Measurements from ENCODE around the gene KATNB1. TPM values are rescaled to one million over a fixed set of nuclear protein-coding genes. Genes with fewer than 3 reads are reported as not detected.
"Not testable (repeated sequence)": the region's sequence is repeated elsewhere in the genome, so short reads cannot be mapped to it uniquely, and the experiment has no call there.

The KATNB1 gene
- total RNA-seq, 2 experiments from 2014 or later, result 23.1 to 31.7 TPM

DNA sequence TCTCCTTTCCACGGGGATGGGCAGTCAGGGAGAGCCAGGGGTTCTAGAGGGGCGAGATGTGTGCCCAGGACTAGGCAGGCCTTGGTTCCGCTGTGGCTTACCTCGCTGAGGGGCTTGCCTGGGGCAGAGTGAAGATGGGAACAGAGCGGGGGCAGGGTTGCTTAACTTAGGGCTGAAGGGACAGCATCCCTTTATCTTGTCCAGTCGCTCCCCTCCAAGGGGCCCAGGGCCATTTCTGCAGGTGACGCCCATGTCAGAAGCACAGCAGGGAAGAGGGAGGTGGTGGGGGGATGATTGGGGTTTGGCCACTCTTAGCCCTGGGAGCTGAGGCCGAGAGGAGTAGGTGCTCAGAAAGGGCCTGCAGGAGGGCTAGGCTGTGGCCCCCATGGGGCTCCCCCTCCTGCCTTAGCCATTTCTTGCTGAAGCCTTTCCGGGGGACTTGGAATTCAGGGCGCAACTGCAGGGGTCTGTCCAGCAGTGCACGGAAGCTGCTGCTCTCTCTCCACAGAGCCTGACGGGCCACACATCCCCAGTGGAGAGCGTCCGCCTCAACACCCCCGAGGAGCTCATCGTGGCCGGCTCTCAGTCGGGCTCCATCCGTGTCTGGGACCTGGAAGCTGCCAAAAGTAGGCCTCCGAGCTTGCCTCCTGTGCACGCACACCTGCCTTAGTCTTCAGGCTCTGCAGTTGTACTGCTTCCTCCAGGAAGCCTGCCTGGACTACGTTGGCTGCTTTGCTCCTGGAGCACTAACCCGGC lies 8.5 kb downstream of the KATNB1 start:
- POLR2A ChIA-PET, result no interaction called here
- no peak for DNase-seq
- Mint-ChIP-seq H3K27me3 (no peaks in the 10 kb centered on the region), H3K27ac (no peak overlapping the region), H3K4me1 (no peaks in the 10 kb centered on the region), H3K9me3 (no peaks in the 10 kb centered on the region), H3K36me3 (ENCODE audit: low read depth) (no peaks in the 10 kb centered on the region), H3K4me3 (no peak overlapping the region)
- CTCF ChIA-PET, result interaction anchor here (1.5 kb wide), 1 partner anchor 9 kb away, joined by 4 read pairs; the partner anchor contains the start of gene KATNB1

DNA sequence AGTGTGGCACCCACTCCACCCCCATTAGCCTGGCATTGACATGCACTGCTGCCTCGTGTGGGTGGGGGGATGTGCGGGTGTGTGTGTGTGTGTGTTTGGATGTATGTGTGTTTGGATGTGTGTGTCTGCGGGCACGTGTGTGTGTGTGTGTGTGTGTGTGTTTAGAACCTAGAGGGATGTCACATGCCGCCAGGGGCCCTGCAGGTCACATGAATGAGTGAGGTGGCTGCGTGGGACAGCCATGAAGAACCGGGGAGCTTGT lies 9.0 kb downstream of the KATNB1 start:
- DNase-seq, result no peak
- ChIA-PET CTCF (interaction anchor here (1.5 kb wide), 1 partner anchor 9 kb away, joined by 4 read pairs; the partner anchor contains the start of gene KATNB1), POLR2A (no interaction called here)
- Mint-ChIP-seq H3K4me3 (no peak overlapping the region), H3K4me1 (no peaks in the 10 kb centered on the region), H3K36me3 (ENCODE audit: low read depth) (no peaks in the 10 kb centered on the region), H3K9me3 (no peaks in the 10 kb centered on the region), H3K27me3 (no peaks in the 10 kb centered on the region), H3K27ac (no peak overlapping the region)

DNA sequence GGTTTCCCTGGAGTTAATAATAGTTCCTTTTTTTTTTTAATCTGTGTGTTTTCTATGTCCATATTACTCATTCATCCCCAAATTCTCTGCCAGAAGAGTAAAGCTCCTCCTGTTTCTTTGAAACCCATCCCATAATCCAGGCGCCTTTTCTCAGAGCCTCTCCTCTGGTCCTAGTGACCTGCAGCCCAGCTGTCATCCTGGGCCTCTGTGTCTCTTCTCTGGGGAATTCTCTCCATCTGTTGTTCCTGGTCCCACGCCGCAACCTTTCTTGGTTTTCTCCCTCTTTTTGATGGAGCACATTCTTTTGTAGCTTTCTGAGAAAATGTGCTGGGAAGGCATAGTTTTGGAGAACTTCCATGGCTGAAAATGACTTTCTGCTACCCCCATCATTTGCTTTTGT lies 10.2 kb downstream of the KATNB1 start:
- no peak overlapping the region for H3K27ac Mint-ChIP-seq
- CTCF ChIA-PET, result interaction anchor here (0.6 to 2.2 kb wide), 3 partner anchors 10 to 61 kb away, joined by 3 to 5 read pairs (median 3); partner anchors contain the start of gene KATNB1
- no peak overlapping the region for H3K4me3 Mint-ChIP-seq
- H3K36me3 Mint-ChIP-seq (ENCODE audit: low read depth), result no peaks in the 10 kb centered on the region
- H3K4me1 Mint-ChIP-seq, result no peaks in the 10 kb centered on the region
- H3K27me3 Mint-ChIP-seq, result no peaks in the 10 kb centered on the region
- POLR2A ChIA-PET, result no interaction called here
- no peak for DNase-seq
- H3K9me3 Mint-ChIP-seq, result no peaks in the 10 kb centered on the region

DNA sequence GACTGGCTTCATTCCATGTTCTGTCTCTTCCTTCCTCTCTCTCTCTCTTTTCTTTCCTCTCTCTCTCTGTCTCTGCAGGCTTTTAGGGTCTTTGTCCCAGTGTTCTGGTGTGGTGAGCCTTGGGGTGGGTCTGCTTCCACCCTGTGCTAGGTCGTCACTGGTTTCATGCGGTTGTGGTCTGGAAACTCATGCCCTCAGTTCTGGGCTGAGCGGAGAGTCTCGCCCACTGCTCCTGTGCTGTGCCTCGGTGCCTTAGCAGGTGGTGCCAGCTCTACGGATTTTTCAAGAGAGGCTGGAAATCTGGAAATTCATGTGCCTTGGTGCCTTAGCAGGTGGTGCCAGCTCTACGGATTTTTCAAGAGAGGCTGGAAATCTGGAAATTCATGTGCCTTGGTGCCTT lies 10.7 kb downstream of the KATNB1 start:
- POLR2A ChIA-PET; H3K36me3 Mint-ChIP-seq (ENCODE audit: low read depth); H3K4me1 Mint-ChIP-seq; H3K9me3 Mint-ChIP-seq; H3K27me3 Mint-ChIP-seq; H3K27ac Mint-ChIP-seq; DNase-seq; H3K4me3 Mint-ChIP-seq: not testable (repeated sequence)
- CTCF ChIA-PET, result interaction anchor here (1.1 to 2.2 kb wide), 2 partner anchors 11 to 12 kb away, joined by 3 to 5 read pairs; partner anchors contain the start of gene KATNB1

DNA sequence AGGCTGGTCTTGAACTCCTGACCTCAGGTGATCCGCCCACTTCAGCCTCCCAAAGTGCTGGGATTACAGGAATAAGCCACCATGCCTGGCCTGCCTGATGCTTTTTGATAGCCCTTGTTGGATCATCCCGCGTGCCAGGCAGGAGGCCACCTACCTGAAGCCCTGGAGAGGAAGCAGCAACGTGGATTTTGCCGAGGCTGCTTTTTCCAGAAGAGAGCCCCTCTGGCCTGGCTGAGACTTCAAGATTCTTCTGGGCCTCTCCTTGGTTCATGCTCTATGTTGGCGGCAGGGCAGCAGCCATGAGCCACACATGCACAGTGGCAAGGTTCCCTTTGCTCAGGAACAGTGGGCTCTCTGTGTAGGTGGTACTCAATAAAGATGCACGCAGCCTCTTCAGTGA lies 11.5 kb downstream of the KATNB1 start:
- H3K27ac Mint-ChIP-seq, result no peak overlapping the region
- no peaks in the 10 kb centered on the region for H3K4me1 Mint-ChIP-seq
- no peaks in the 10 kb centered on the region for H3K36me3 Mint-ChIP-seq (ENCODE audit: low read depth)
- no peak for DNase-seq
- no peaks in the 10 kb centered on the region for H3K9me3 Mint-ChIP-seq
- ChIA-PET CTCF (interaction anchor here (2.2 kb wide), 1 partner anchor 11 kb away, joined by 5 read pairs; no protein-coding TSS in a partner anchor), POLR2A (no interaction called here)
- no peaks in the 10 kb centered on the region for H3K27me3 Mint-ChIP-seq
- H3K4me3 Mint-ChIP-seq, result no peak overlapping the region

DNA sequence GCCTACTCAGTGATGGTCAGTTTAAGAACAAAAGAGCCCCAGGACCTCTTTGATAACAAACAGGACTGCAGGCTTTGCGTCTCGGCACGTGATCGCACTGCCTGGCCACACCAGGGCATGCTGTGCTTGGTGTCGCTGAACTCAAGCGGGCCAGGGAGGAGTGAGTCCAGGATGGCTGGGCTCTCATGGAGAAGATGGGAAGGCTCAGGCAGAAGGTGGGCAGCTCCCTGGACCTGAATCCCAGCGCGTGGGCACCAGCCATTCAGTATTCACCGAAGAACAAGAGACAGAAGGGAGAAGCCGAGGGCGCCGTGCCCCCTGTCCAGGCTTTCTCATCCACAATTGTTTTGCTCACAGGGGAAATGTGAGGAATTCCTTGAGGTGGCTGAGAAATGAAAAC lies 11.9 kb downstream of the KATNB1 start:
- no peak for DNase-seq

DNA sequence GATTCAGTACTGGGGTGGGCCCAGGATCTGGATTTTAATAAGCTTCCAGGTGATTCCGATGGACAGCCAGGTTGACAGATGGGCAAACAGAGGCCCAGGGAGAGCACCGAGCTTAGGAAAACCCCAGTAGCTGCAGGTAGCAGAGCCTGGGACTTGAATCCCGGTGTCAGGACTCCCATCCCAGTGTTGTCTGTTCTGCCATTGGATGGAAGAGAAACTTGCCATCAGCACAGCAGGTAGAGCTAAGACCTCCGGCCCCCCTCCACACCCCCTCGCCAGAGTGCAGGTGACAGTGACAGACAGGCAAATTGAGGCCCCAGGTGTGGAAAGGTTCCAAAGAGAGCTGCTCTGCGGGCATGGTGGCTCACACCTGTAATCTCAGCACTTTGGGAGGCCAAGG lies 12.4 kb downstream of the KATNB1 start:
- no peaks in the 10 kb centered on the region for H3K36me3 Mint-ChIP-seq (ENCODE audit: low read depth)
- CTCF ChIA-PET, result interaction anchor here (0.5 to 1.7 kb wide), 4 partner anchors 12 to 322 kb away, joined by 3 to 6 read pairs (median 3); no protein-coding TSS in a partner anchor
- no peaks in the 10 kb centered on the region for H3K9me3 Mint-ChIP-seq
- no peaks in the 10 kb centered on the region for H3K4me1 Mint-ChIP-seq
- POLR2A ChIA-PET, result no interaction called here
- no peak overlapping the region for H3K4me3 Mint-ChIP-seq
- no peaks in the 10 kb centered on the region for H3K27me3 Mint-ChIP-seq
- no peak overlapping the region for H3K27ac Mint-ChIP-seq
- no peak for DNase-seq

More for the DNA sequence above, 11.9 kb downstream of the KATNB1 start:
- ChIA-PET POLR2A (no interaction called here), CTCF (interaction anchor here (0.5 to 2.2 kb wide), 5 partner anchors 11 to 322 kb away, joined by 3 to 6 read pairs (median 3); no protein-coding TSS in a partner anchor)
- no peaks in the 10 kb centered on the region for H3K9me3 Mint-ChIP-seq
- no peak overlapping the region for H3K4me3 Mint-ChIP-seq
- H3K27me3 Mint-ChIP-seq, result no peaks in the 10 kb centered on the region
- no peaks in the 10 kb centered on the region for H3K4me1 Mint-ChIP-seq
- no peak overlapping the region for H3K27ac Mint-ChIP-seq
- H3K36me3 Mint-ChIP-seq (ENCODE audit: low read depth), result no peaks in the 10 kb centered on the region

DNA sequence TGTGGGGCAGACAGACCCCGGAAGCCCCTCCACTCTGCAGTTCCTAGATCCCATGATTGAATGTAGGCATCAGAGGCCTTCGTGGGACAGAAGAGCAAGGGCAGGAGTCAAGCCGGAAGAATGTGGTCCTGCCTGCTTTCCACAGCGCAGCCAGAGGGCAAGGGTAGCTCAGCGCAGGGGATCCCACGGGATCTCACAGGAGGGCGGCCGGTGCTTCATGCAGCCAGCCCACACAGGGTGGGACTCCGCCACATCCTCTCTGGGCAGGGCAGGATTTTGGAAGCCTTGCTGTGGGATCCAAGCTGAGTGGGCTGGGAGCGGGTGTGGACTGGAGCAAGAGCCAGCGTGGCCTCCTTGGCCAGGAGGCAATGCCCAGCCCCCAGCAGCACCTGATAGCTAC lies 13.0 kb downstream of the KATNB1 start:
- no peak for DNase-seq
- CTCF ChIA-PET, result interaction anchor here (1.1 to 1.7 kb wide), 2 partner anchors 12 to 18 kb away, joined by 3 to 6 read pairs; partner anchors contain the start of gene KATNB1
- no peaks in the 10 kb centered on the region for H3K27me3 Mint-ChIP-seq
- no peak overlapping the region for H3K27ac Mint-ChIP-seq
- H3K4me3 Mint-ChIP-seq, result no peak overlapping the region
- no peaks in the 10 kb centered on the region for H3K36me3 Mint-ChIP-seq (ENCODE audit: low read depth)
- POLR2A ChIA-PET, result interaction anchor here (0.6 kb wide), 1 partner anchor 23 kb away, joined by 4 read pairs; no protein-coding TSS in a partner anchor
- no peaks in the 10 kb centered on the region for H3K4me1 Mint-ChIP-seq
- H3K9me3 Mint-ChIP-seq, result no peaks in the 10 kb centered on the region

DNA sequence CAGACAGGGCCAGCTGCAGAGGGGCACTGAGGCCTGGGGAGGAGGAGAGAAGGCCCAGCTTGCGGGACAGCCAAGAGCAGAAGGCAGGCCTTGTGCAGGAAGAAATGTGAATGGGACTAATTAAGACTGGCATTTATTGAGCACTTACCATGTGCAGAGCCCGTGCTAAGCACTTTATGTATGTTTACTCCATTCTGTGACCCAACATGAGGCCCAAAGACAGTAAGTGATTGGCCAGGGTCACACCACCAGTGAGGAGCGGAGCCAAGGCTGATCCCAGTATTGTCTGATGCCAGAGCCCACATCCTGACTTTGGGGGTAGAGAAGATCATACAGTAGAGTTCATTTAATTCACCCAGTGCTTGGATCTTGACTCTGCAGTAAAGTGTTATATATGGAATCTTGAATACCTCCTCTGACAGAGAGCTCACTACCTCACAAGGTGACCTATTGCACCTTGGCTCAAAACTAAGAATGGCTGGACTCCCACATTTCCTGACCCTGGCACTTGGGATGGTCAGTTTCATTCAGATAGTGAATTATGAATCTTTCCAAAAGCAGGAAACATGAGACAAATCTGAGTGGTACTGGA lies 13.6 kb downstream of the KATNB1 start:
- CTCF ChIA-PET, result interaction anchor here (1.1 to 1.7 kb wide), 2 partner anchors 13 to 17 kb away, joined by 3 to 6 read pairs; partner anchors contain the start of gene KATNB1
- no peak for DNase-seq
- H3K27me3 Mint-ChIP-seq, result no peaks in the 10 kb centered on the region
- POLR2A ChIA-PET, result interaction anchor here (0.6 kb wide), 1 partner anchor 23 kb away, joined by 4 read pairs; no protein-coding TSS in a partner anchor
- no peak overlapping the region for H3K4me3 Mint-ChIP-seq
- H3K27ac Mint-ChIP-seq, result no peak overlapping the region
- no peaks in the 10 kb centered on the region for H3K36me3 Mint-ChIP-seq (ENCODE audit: low read depth)
- no peaks in the 10 kb centered on the region for H3K9me3 Mint-ChIP-seq
- H3K4me1 Mint-ChIP-seq, result no peaks in the 10 kb centered on the region

DNA sequence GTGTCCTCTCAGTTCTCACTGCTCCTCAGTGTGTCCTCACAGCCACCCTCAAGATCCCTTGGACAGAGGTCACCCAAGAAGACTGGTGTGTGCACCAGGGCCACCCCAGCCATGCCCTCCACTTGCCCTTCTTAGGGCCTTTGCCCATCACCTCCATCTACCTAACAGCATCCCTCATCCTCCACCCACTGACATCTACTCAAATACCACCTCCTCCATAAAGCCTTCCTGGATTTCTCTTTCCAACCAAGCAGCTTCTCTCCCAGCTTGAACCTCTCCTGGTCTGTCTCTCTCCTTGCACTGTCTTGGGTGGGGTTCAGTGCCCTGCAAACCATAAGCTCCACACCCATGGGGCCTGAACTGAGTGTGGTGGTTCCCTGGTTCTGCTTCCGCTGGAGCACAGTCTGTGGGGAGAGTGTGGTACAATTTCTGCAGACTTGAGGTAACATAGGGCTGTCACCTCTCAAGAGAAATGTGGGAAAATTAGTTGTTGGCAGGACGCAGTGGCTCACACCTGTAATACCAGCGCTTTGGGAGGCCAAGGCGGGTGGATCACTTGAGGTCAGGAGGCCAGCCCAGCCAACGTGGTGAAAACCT lies 14.4 kb downstream of the KATNB1 start:
- CTCF ChIA-PET, result no interaction called here
- no peaks in the 10 kb centered on the region for H3K36me3 Mint-ChIP-seq (ENCODE audit: low read depth)
- POLR2A ChIA-PET, result no interaction called here
- no peaks in the 10 kb centered on the region for H3K4me1 Mint-ChIP-seq
- DNase-seq, result no peak
- no peaks in the 10 kb centered on the region for H3K9me3 Mint-ChIP-seq
- H3K4me3 Mint-ChIP-seq, result no peak overlapping the region
- H3K27me3 Mint-ChIP-seq, result no peaks in the 10 kb centered on the region
- H3K27ac Mint-ChIP-seq, result no peak overlapping the region

DNA sequence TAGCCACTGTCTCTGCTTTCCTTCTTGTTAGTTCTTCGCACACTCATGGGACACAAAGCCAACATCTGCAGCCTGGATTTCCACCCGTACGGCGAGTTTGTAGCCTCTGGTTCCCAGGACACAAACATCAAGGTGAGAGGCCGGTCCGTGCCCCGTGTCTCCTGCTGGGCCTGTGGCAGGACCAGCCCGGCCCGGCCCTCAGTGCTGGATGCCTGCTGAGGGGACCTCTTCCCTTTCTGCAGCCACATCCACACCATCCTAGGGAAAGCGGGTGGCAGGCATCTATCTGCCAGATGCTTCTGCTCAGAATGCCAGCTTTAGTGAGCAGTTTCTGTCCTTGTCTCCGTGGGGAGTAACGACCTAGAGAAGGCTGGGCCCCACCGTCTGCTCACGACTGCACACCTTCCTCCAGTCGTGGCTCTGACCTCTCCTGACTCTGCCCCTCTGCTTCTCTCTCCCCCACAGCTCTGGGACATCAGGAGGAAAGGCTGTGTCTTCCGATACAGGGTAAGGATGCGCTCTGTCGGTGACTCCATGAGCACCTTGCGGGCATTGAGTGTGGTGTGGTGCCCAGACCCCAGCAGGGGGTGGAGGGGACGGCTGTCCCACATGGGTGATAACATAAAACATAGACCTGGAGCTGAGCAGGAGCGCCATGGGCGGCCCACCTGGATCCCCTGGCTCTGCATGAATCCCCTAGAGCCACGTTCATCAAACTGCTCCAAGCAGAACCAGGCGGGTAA lies 15.4 kb downstream of the KATNB1 start:
- no peaks in the 10 kb centered on the region for H3K9me3 Mint-ChIP-seq
- H3K27ac Mint-ChIP-seq, result no peak overlapping the region
- no peaks in the 10 kb centered on the region for H3K27me3 Mint-ChIP-seq
- ChIA-PET POLR2A (no interaction called here), CTCF (interaction anchor here (0.6 to 1.2 kb wide), 3 partner anchors 41 to 61 kb away, joined by 3 to 4 read pairs (median 3); no protein-coding TSS in a partner anchor)
- no peak overlapping the region for H3K4me3 Mint-ChIP-seq
- H3K36me3 Mint-ChIP-seq (ENCODE audit: low read depth), result no peaks in the 10 kb centered on the region
- no peaks in the 10 kb centered on the region for H3K4me1 Mint-ChIP-seq
- DNase-seq, result no peak

DNA sequence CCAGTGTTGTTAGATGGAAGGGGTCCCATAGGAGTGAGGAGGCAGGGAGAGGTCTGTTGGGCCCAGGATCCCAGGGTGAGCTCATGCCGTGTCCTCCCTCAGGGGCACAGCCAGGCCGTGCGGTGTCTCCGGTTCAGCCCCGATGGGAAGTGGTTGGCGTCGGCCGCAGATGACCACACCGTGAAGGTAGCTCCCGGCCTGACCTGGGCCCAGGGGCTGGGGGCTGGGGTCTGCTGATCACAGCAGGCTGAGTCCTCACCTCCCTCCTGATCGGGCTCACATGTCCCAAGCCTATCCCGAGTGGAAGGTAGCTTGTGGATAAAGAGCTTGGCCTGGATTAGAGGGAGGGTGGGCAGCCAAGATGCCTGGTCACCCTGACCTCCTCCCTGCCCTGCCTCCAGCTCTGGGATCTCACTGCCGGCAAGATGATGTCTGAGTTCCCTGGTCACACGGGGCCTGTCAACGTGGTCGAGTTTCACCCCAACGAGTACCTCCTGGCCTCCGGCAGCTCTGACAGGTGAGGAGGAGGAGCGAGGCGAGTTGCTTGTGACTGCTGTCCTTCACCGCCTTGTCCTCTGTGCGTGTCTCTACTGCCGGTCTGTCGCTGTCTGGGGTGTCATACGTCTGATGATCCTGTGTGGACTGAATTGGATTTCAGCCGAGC lies 16.1 kb downstream of the KATNB1 start:
- POLR2A ChIA-PET, result no interaction called here
- Mint-ChIP-seq H3K4me1 (no peaks in the 10 kb centered on the region), H3K27ac (no peak overlapping the region), H3K27me3 (no peaks in the 10 kb centered on the region), H3K36me3 (ENCODE audit: low read depth) (peaks cover 2% of the 10 kb centered on the region), H3K4me3 (no peak overlapping the region), H3K9me3 (no peaks in the 10 kb centered on the region)
- DNase-seq, result no peak
- CTCF ChIA-PET, result interaction anchor here (0.6 to 1.2 kb wide), 3 partner anchors 40 to 159 kb away, joined by 3 read pairs; no protein-coding TSS in a partner anchor

All from activated CD4-positive, alpha-beta T cell treated with anti-CD3 and anti-CD28 coated beads, Interleukin-2, amount 10 ng/mL, durations not matched to agents 7 days and 5 days (primary cell).